ENCODE measurements around the gene PDAP1. TPM values are rescaled to one million over a fixed set of nuclear protein-coding genes. Genes with fewer than 3 reads are reported as not detected.

The PDAP1 gene
- total and polyA plus RNA-seq, 4 donors = 11.6 to 83.6 (median 31.5) TPM

DNA sequence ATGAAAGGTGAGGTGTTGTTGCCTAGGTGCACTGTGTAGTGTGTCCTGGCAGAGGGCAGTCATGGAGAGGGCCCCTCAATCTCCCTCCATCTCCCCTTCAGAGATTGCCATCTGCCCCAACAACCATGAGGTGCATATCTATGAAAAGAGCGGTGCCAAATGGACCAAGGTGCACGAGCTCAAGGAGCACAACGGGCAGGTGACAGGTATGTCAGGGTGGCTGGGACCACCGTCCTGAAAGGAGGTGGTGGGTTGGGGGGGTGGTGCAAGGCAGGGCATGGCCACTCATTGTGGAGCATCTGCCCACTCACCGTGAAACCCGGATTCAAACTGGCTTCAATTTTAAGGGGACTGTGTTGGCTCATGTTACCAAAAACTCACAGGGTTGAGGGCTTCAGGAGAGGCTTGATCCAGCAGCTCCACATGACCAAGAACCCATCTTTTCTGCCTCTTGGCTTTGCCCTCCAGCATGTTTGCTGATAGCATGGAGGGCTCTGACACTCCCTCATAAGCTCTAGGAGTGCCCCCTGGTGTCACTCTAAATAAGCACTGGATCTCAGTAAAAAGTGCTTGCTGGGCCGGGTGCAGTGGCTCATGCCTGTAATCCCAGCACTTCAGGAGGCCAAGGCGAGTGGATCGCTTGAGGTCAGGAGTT, 21.7 kb downstream of the PDAP1 start:
- Histone ChIP-seq H3K27me3 (ENCODE audit: control insufficient read depth in 4 of 4, insufficient read depth in 4 of 4, low read length in 3 of 4) (no peaks in the 10 kb centered on the region), H3K9ac (ENCODE audit: low read depth in 1 of 2, low read length in 2 of 2) (no peak overlapping the region), H3K27ac (ENCODE audit: low read depth in 1 of 2, low read length in 2 of 2) (no peak overlapping the region), H3K9me3 (ENCODE audit: control insufficient read depth in 4 of 4, low read length in 3 of 4) (no peaks in the 10 kb centered on the region), H3K4me1 (ENCODE audit: control insufficient read depth in 4 of 4, insufficient read depth in 4 of 4, low read length in 3 of 4) (peaks cover 0 to 3% (median 2%) of the 10 kb centered on the region in 4 donors), H3K4me3 (ENCODE audit: low read depth in 1 of 3, low read length in 3 of 3) (no peak overlapping the region), H3K36me3 (ENCODE audit: control insufficient read depth in 4 of 4, insufficient read depth in 3 of 4, low read depth in 1 of 4, low read length in 3 of 4) (peaks cover 4 to 34% (median 9%) of the 10 kb centered on the region in 4 donors)
- no peak for DNase-seq (ENCODE audit: low spot score)
- WGBS = 93% methylated on average over 9 of the region's 9 CpGs
- TF ChIP-seq, protein P1, sequence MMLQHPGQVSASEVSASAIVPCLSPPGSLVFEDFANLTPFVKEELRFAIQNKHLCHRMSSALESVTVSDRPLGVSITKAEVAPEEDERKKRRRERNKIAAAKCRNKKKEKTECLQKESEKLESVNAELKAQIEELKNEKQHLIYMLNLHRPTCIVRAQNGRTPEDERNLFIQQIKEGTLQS (IDR thresholded peaks at IDR 0.05) = no peak
- no peak for TF ChIP-seq RXRA (IDR thresholded peaks at IDR 0.05)
- no peak for TF ChIP-seq JUND (IDR thresholded peaks at IDR 0.05)
- TF ChIP-seq FOXA2 (IDR thresholded peaks at IDR 0.05) = no peak
- TF ChIP-seq SP1 (IDR thresholded peaks at IDR 0.05) = no peak
- no peak for TF ChIP-seq GABPA (IDR thresholded peaks at IDR 0.05 in 1 of 2, conservative IDR thresholded peaks at IDR 0.05 in 1 of 2)
- TF ChIP-seq, protein P2, sequence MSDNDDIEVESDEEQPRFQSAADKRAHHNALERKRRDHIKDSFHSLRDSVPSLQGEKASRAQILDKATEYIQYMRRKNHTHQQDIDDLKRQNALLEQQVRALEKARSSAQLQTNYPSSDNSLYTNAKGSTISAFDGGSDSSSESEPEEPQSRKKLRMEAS (IDR thresholded peaks at IDR 0.05) = no peak
- TF ChIP-seq RAD21 (IDR thresholded peaks at IDR 0.05) = peak; percentile 53 to 68

DNA sequence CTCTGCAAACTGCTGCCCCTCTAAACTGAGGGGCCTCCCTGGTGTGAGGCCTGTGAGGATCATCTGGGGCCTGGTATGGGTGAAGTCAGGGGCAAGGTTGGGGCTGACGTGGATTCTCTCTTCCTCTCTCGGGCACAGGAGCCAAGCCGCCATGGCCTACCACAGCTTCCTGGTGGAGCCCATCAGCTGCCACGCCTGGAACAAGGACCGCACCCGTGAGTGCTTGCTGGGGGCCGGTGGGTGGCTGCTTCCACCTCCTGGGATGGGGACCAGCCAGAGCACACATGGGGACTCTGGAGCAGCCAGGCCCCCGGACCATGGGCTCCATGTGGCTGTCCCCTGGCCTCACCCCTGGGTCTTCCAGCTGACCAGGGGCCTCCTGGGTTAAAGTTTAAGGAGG, 22.8 kb downstream of the PDAP1 start:
- TF ChIP-seq GABPA (IDR thresholded peaks at IDR 0.05 in 1 of 2, conservative IDR thresholded peaks at IDR 0.05 in 1 of 2) = no peak
- TF ChIP-seq RAD21 (IDR thresholded peaks at IDR 0.05) = no peak
- no peak for TF ChIP-seq HNF4G (IDR thresholded peaks at IDR 0.05)
- TF ChIP-seq JUND (IDR thresholded peaks at IDR 0.05) = no peak
- TF ChIP-seq, protein P1 (IDR thresholded peaks at IDR 0.05) = no peak
- no peak for TF ChIP-seq RXRA (IDR thresholded peaks at IDR 0.05)
- TF ChIP-seq, protein P3, sequence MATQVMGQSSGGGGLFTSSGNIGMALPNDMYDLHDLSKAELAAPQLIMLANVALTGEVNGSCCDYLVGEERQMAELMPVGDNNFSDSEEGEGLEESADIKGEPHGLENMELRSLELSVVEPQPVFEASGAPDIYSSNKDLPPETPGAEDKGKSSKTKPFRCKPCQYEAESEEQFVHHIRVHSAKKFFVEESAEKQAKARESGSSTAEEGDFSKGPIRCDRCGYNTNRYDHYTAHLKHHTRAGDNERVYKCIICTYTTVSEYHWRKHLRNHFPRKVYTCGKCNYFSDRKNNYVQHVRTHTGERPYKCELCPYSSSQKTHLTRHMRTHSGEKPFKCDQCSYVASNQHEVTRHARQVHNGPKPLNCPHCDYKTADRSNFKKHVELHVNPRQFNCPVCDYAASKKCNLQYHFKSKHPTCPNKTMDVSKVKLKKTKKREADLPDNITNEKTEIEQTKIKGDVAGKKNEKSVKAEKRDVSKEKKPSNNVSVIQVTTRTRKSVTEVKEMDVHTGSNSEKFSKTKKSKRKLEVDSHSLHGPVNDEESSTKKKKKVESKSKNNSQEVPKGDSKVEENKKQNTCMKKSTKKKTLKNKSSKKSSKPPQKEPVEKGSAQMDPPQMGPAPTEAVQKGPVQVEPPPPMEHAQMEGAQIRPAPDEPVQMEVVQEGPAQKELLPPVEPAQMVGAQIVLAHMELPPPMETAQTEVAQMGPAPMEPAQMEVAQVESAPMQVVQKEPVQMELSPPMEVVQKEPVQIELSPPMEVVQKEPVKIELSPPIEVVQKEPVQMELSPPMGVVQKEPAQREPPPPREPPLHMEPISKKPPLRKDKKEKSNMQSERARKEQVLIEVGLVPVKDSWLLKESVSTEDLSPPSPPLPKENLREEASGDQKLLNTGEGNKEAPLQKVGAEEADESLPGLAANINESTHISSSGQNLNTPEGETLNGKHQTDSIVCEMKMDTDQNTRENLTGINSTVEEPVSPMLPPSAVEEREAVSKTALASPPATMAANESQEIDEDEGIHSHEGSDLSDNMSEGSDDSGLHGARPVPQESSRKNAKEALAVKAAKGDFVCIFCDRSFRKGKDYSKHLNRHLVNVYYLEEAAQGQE (IDR thresholded peaks at IDR 0.05) = no peak
- TF ChIP-seq, protein P4, sequence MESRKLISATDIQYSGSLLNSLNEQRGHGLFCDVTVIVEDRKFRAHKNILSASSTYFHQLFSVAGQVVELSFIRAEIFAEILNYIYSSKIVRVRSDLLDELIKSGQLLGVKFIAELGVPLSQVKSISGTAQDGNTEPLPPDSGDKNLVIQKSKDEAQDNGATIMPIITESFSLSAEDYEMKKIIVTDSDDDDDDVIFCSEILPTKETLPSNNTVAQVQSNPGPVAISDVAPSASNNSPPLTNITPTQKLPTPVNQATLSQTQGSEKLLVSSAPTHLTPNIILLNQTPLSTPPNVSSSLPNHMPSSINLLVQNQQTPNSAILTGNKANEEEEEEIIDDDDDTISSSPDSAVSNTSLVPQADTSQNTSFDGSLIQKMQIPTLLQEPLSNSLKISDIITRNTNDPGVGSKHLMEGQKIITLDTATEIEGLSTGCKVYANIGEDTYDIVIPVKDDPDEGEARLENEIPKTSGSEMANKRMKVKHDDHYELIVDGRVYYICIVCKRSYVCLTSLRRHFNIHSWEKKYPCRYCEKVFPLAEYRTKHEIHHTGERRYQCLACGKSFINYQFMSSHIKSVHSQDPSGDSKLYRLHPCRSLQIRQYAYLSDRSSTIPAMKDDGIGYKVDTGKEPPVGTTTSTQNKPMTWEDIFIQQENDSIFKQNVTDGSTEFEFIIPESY (IDR thresholded peaks at IDR 0.05) = no peak
- TF ChIP-seq NR2F2 (IDR thresholded peaks at IDR 0.05) = no peak
- no peak for TF ChIP-seq HNF4A (conservative IDR thresholded peaks at IDR 0.05)
- no peak for TF ChIP-seq EGR1 (IDR thresholded peaks at IDR 0.05; ENCODE audit: low read depth in 2 of 2)
- TF ChIP-seq FOXA2 (IDR thresholded peaks at IDR 0.05) = no peak
- TF ChIP-seq FOXA1 (IDR thresholded peaks at IDR 0.05) = no peak
- TF ChIP-seq TAF1 (conservative IDR thresholded peaks at IDR 0.05) = no peak
- TF ChIP-seq, protein P5, sequence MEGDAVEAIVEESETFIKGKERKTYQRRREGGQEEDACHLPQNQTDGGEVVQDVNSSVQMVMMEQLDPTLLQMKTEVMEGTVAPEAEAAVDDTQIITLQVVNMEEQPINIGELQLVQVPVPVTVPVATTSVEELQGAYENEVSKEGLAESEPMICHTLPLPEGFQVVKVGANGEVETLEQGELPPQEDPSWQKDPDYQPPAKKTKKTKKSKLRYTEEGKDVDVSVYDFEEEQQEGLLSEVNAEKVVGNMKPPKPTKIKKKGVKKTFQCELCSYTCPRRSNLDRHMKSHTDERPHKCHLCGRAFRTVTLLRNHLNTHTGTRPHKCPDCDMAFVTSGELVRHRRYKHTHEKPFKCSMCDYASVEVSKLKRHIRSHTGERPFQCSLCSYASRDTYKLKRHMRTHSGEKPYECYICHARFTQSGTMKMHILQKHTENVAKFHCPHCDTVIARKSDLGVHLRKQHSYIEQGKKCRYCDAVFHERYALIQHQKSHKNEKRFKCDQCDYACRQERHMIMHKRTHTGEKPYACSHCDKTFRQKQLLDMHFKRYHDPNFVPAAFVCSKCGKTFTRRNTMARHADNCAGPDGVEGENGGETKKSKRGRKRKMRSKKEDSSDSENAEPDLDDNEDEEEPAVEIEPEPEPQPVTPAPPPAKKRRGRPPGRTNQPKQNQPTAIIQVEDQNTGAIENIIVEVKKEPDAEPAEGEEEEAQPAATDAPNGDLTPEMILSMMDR (IDR thresholded peaks at IDR 0.05; ENCODE audit: low read depth, low read length, missing input control) = no peak
- TF ChIP-seq YY1 (IDR thresholded peaks at IDR 0.05) = no peak
- Histone ChIP-seq H3K9ac (ENCODE audit: low read depth in 1 of 2, low read length in 2 of 2) (no peak overlapping the region), H3K4me3 (ENCODE audit: low read depth in 1 of 3, low read length in 3 of 3) (no peak overlapping the region), H3K27me3 (ENCODE audit: control insufficient read depth in 4 of 4, insufficient read depth in 4 of 4, low read length in 3 of 4) (no peaks in the 10 kb centered on the region), H3K4me1 (ENCODE audit: control insufficient read depth in 4 of 4, insufficient read depth in 4 of 4, low read length in 3 of 4) (peaks cover 11 to 15% (median 13%) of the 10 kb centered on the region in 4 donors), H3K36me3 (ENCODE audit: control insufficient read depth in 4 of 4, insufficient read depth in 3 of 4, low read depth in 1 of 4, low read length in 3 of 4) (peaks cover 0 to 27% (median 4%) of the 10 kb centered on the region in 4 donors), H3K27ac (ENCODE audit: low read depth in 1 of 2, low read length in 2 of 2) (no peak overlapping the region), H3K9me3 (ENCODE audit: control insufficient read depth in 4 of 4, low read length in 3 of 4) (no peaks in the 10 kb centered on the region)
- WGBS = 83% methylated on average over 8 of the region's 8 CpGs
- no peak for DNase-seq (ENCODE audit: low spot score)

Data from liver (tissue), 9 donors.